Fibroblast of skin of left biceps (primary cell): ENCODE measurements around the gene SLC35G3.
"Not testable (repeated sequence)": the region's sequence is repeated elsewhere in the genome, so short reads cannot be mapped to it uniquely, and the experiment has no call there.

ENCODE experiments used
- DNase-seq, 2 experiments: peaks; one replicate each; pipeline ENCODE4 v3.0.0-alpha.2; 2013; ENCODE audit warnings: low read depth in 2 of 2

Gene SLC35G3

GRCh38 chr17:35194001-35194400 lies at the start of gene SLC35G3:
TSS of gene SLC35G3 (minus strand) at chr17:35194393. CDS start at chr17:35194307, 86 bp downstream.
- not testable (repeated sequence) for DNase-seq

GRCh38 chr17:35243561-35244340 lies 49.6 kb upstream of the SLC35G3 start:
- DNase-seq: no peak

- peak; percentile 76 to 79 for DNase-seq
Measured at GRCh38 chr17:35242805-35243560, 48.8 kb upstream of the SLC35G3 start, which contains the start of gene SLFN5. TSS of gene SLFN5 (plus strand) at chr17:35243072. CDS start at chr17:35258691, 15,619 bp downstream.

- no peak for DNase-seq
Measured at GRCh38 chr17:35242158-35242804, 48.1 kb upstream of the SLC35G3 start.

- no peak for DNase-seq
Measured at GRCh38 chr17:35241520-35241919, 47.3 kb upstream of the SLC35G3 start.

GRCh38 chr17:35240861-35241260 lies 46.7 kb upstream of the SLC35G3 start:
- DNase-seq: no peak

GRCh38 chr17:35239823-35240222 lies 45.6 kb upstream of the SLC35G3 start:
- DNase-seq: no peak

- no peak for DNase-seq
Measured at GRCh38 chr17:35238821-35239220, 44.6 kb upstream of the SLC35G3 start.

- DNase-seq: no peak
Measured at GRCh38 chr17:35236821-35237220, 42.6 kb upstream of the SLC35G3 start.

- DNase-seq: no peak
Measured at GRCh38 chr17:35235917-35236316, 41.7 kb upstream of the SLC35G3 start.

GRCh38 chr17:35235289-35235688 lies 41.1 kb upstream of the SLC35G3 start:
- DNase-seq: no peak

GRCh38 chr17:35234315-35234714 lies 40.1 kb upstream of the SLC35G3 start:
- DNase-seq: not testable (repeated sequence)

- no peak for DNase-seq
Measured at GRCh38 chr17:35229638-35230037, 35.4 kb upstream of the SLC35G3 start.

- DNase-seq: no peak
Measured at GRCh38 chr17:35227546-35227945, 33.4 kb upstream of the SLC35G3 start.

- no peak for DNase-seq
Measured at GRCh38 chr17:35224436-35224835, 30.2 kb upstream of the SLC35G3 start.

- DNase-seq: no peak
Measured at GRCh38 chr17:35222452-35222851, 28.3 kb upstream of the SLC35G3 start.

GRCh38 chr17:35218915-35219314 lies 24.7 kb upstream of the SLC35G3 start:
- DNase-seq: no peak

- no peak for DNase-seq
Measured at GRCh38 chr17:35217107-35217506, 22.9 kb upstream of the SLC35G3 start.

GRCh38 chr17:35214631-35215273 lies 20.6 kb upstream of the SLC35G3 start:
- no peak for DNase-seq

- no peak for DNase-seq
Measured at GRCh38 chr17:35214192-35214591, 20.0 kb upstream of the SLC35G3 start.

- no peak for DNase-seq
Measured at GRCh38 chr17:35213412-35213940, 19.3 kb upstream of the SLC35G3 start.

GRCh38 chr17:35212668-35213067 lies 18.5 kb upstream of the SLC35G3 start:
- no peak for DNase-seq
